ENCODE measurements around the gene KRTAP10-3.
A peak's percentile ranks its signal among the peaks of the same experiment; 100 is the strongest.
"Not testable (repeated sequence)": the region's sequence is repeated elsewhere in the genome, so short reads cannot be mapped to it uniquely, and the experiment has no call there.

The KRTAP10-3 gene

GRCh38 chr21:44589586-44590305 is 31.2 kb upstream of the KRTAP10-3 start:
- DNase-seq: peak; percentile 58

GRCh38 chr21:44589094-44589493 is 30.5 kb upstream of the KRTAP10-3 start:
- no peak for DNase-seq

GRCh38 chr21:44585892-44586291 is 27.3 kb upstream of the KRTAP10-3 start:
- DNase-seq: no peak

DNA sequence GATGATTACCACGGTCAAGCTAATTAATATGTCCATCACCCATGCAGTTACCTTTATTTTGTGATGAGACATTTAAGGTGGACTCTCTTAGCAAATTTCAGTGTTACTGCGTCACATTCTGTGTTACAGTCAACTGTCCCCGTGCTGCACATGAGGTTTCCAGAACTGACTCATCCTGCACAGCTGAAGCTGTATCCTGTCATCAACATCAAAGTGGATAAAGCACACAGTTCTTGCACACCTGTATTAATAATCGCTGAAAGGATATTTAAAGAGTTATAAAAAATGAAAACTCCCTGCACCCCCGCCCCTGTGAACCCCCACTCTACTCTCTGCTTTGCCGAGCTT is 25.2 kb upstream of the KRTAP10-3 start:
- DNase-seq: no peak

DNA sequence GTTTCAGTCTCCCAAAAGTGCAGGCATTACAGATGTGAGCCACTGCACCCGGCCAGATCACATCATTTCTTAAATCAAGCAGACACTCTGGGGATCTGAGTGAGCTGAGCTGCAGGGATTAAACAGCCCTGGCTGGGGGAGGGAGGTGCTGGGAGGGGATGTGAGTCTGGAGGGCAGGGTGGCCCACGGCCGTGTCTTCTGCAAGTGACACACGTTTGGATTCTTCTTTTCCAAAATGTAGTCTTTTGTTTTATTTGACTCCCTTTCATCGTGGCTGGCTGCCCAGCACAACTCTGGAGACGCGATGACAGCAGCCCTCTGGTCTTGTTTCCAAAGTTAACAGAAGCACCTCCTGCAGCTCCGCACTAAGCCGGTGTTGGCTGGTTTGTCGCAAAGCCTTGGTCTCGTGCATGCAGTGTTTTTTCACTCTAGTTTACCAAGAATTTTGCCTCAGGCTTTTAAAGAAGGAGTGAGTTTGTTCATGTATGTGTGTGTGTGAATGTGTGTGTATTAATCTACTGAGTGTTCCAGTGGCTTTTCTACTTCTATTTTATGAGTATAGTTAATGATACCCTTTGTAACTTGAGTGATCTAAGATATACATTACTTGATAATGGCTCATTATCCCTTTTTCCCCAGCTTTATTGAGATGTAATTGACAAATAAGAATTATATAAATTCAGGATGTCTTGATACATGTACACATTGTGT is 24.6 kb upstream of the KRTAP10-3 start:
- no peak for DNase-seq

GRCh38 chr21:44582055-44582454 is 23.5 kb upstream of the KRTAP10-3 start:
- peak; percentile 47 for DNase-seq

DNA sequence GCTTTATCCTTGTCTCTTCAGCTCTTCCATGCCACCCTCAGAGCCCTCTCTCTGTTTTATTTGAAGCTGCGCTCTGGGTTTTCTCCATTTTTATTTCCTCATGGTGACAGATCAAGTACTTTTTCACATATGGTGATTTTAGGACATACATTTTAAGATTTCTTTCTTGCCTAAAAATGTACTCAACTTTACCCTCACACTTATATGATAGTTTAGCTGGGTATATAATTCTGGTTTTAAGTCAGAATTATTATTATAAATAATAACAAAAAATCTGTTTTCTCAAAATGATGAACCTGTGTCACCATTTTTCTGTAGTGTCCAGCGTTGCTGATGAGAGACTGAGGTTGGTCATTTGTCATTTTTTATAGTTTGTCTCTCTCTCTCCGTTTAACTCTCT is 22.6 kb upstream of the KRTAP10-3 start:
- DNase-seq: no peak

GRCh38 chr21:44580231-44580821 is 21.7 kb upstream of the KRTAP10-3 start, which contains the start of gene KRTAP10-5:
KRTAP10-5 (minus strand) TSS chr21:44580604; CDS start chr21:44580578, 26 bp downstream.
- not testable (repeated sequence) for DNase-seq

DNA sequence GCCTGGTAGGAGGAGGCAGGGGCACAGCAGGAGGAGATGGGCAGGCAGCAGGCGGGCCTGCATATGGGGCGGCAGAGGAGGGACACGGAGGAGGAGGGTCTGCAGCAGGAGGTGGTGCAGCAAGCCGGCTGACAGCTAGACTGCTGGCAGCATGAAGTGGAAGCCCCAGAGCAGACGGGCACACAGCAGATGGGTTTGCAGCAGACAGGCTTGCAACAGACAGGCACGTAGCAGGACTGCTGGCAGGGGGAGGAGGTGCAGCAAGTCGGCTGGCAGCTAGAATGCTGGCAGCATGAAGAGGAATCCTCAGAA is 21.2 kb upstream of the KRTAP10-3 start:
- no peak for DNase-seq

DNA sequence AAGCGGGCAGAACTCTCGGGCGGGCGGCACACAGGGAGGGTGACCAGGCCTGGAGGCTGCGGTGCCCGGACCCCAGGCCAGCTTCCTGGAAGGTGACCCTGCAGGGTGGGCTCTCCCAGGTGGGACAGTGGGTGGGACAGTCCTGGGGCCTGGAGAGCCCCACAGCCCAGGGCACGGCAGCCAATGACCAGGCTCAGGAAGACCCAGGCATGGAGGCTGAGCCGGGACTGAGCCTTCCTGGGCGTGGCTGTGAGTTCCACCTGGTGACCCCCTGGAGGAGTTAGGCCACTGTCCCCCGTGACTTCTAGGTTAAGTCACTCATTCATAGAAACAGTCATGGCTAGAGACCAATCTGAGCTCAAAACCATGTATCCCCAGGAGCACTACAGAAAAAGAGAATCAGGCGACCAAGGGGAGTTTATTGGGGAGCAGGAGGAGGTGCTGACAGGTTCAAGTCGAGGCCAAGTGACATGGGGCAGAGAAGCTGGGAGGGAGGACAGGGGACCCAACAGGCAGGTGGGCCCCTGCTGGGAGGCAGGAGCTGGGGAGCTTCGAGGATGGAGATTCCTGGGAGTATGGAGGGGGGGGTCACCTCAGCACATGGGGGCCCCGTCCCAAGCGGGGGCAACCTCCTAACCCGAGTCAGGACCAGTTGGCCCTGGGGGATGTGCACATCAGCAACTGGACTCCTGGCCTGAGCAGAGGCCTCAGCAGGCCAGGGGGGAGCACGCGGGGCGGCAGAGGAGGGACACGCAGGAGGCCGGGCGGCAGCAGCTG is 20.6 kb upstream of the KRTAP10-3 start:
- no peak for DNase-seq

DNA sequence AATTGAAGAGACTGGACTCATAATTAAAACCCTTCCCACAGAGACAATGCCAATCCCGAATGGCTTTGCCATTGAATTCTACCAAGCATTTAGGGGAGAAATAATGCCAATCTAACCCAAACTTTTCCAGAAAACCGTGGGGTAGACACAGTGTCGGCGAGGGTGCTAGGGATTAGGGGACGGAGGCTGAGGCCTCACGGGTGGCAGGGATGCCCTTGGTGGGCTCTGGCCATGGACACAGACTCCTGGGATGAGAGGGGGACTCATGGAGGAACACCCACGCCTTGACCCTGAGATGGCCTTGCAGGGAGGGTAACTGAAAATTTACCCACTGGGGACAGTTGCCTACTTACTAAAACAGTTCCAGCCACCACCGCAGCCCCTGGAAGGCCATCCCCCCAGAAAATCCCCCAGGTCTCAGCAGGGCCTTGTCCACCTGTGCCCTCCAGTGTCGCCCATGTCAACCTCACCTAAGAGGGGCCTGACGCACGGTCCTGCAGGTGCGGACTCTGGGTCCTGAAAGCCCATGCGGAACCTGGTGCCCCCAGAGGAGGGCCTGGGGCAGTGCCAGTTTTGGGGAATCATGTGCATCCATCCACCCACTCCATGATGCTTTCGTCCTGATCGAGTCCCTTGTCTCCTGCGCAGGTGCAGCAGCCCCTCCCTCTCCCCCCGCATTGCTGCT is 19.9 kb upstream of the KRTAP10-3 start:
- DNase-seq: no peak

- no peak for DNase-seq
Observed at GRCh38 chr21:44576025-44576420, 17.4 kb upstream of the KRTAP10-3 start.

- DNase-seq: no peak
Observed at GRCh38 chr21:44575307-44576024, 16.9 kb upstream of the KRTAP10-3 start.

DNA sequence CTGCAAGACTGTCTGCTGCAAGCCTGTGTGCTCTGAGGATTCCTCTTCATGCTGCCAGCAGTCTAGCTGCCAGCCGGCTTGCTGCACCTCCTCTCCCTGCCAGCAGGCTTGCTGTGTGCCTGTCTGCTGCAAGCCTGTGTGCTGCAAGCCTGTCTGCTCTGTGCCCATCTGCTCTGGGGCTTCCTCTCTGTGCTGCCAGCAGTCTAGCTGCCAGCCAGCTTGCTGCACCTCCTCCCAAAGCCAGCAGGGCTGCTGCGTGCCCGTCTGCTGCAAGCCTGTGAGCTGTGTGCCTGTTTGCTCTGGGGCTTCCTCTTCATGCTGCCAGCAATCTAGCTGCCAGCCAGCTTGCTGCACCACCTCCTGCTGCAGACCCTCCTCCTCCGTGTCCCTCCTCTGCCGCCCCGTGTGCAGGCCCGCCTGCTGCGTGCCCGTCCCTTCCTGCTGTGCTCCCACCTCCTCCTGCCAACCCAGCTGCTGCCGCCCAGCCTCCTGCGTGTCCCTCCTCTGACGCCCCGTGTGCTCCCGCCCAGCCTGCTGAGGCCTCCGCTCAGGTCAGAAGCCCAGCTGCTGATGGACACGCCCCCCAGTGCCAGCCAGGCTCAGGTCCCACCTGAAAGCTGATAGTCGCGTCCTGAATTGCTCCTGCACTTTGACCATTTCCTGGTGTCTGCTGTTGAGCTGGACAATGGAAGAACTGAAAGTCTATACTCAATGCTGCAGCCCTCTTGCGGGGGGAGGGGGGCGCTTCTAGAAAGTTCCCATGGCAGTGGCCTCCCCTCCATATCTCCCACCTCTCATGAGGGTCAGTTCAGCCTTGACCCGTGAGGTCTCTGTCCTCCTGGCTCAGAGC is 16.1 kb upstream of the KRTAP10-3 start:
- DNase-seq: no peak

DNA sequence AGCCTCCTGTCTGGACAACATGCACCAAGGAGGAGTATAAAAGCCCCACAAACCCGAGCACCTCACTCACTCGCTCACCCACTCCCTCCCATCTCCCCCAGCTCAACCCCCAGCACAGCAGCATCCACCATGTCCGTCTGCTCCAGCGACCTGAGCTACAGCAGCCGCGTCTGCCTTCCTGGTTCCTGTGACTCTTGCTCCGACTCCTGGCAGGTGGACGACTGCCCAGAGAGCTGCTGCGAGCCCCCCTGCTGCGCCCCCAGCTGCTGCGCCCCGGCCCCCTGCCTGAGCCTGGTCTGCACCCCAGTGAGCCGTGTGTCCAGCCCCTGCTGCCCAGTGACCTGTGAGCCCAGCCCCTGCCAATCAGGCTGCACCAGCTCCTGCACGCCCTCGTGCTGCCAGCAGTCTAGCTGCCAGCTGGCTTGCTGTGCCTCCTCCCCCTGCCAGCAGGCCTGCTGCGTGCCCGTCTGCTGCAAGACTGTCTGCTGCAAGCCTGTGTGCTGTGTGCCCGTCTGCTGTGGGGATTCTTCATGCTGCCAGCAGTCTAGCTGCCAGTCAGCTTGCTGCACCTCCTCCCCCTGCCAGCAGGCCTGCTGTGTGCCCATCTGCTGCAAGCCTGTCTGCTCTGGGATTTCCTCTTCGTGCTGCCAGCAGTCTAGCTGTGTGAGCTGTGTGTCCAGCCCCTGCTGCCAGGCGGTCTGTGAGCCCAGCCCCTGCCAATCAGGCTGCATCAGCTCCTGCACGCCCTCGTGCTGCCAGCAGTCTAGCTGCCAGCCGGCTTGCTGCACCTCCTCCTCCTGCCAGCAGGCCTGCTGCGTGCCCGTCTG is 15.2 kb upstream of the KRTAP10-3 start, which contains the start of gene KRTAP10-4:
Gene KRTAP10-4 (plus strand): TSS at position 100 of the 827 bp plus-strand sequence. CDS start 30 bp downstream, at position 130.
- peak; percentile 54 for DNase-seq

DNA sequence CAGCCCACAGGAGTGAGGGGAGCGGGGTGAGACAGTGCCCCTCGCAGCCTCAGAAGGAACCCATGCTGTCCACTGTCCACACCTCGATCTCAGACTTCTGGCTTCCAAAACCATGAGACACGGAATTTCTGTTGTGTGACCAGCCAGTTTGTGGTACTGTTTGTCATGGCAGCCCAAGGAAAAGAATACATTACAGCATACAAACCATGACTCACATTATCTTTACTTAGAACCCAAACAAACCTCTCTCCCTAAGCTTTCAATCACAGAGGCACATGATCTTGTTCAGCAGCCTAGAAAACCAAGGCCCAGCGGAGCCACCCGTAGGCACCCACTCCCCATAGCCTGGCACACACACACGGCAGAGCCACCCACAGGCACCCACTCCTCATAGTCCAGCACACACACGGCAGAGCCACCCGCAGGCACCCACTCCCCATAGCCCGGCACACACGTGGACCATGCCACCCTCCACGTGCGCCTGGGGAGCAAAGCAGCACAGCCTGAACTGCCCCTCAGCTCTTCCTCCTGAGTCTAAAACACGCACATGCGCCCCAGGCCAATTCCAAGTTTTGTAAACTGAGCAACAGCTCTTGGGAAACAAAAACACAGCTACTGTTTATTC is 14.5 kb upstream of the KRTAP10-3 start:
- no peak for DNase-seq

GRCh38 chr21:44571844-44572782 is 13.5 kb upstream of the KRTAP10-3 start:
- DNase-seq: peak; percentile 46

DNA sequence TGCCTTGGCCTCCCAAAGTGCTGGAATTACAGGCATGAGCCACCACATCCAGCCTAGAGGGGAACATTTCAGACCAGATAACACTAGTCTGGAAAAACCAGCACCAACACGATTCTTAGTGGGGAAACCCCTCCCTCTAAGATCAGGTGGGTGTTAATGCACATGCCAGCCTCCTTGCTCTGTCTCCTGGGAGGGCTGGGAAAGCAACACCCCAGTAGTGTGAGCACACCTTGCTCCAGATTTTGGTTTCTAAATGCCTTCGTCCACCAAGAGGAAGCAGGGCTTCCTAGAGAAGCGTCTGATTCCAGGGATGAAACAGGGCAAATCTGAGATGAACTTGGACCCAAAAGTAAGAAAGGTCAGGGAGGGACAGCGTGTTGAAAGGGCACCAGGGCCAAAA is 12.7 kb upstream of the KRTAP10-3 start:
- no peak for DNase-seq

All from activated effector memory CD4-positive, alpha-beta T cell treated with anti-CD3 and anti-CD28 coated beads, Interleukin-2, amount 50 U/mL, for 16 hours (primary cell).